NCI-H748 (cell line): ENCODE data around the gene EFCAB9.
"Not testable (repeated sequence)": the region's sequence is repeated elsewhere in the genome, so short reads cannot be mapped to it uniquely, and the experiment has no call there.

Source experiments
- DNase-seq: peaks from one replicate; lab custom pipeline; 2025; ENCODE audit not compliant: unreplicated experiment; lab: John Stamatoyannopoulos, UW

EFCAB9 gene

GRCh38 chr5:172188033-172188892 lies 5.7 kb upstream of the EFCAB9 start, which contains the start of gene STK10:
STK10 (minus strand) TSS chr5:172188224; CDS start chr5:172188042, 182 bp downstream.
- peak; percentile 93 for DNase-seq

- peak; percentile 12 for DNase-seq
Measured at GRCh38 chr5:172188893-172189692, 4.9 kb upstream of the EFCAB9 start.

GRCh38 chr5:172189693-172190296 lies 4.2 kb upstream of the EFCAB9 start:
- DNase-seq: no peak

GRCh38 chr5:172194985-172195774 lies 1.2 kb downstream of the EFCAB9 start:
- no peak for DNase-seq

DNA sequence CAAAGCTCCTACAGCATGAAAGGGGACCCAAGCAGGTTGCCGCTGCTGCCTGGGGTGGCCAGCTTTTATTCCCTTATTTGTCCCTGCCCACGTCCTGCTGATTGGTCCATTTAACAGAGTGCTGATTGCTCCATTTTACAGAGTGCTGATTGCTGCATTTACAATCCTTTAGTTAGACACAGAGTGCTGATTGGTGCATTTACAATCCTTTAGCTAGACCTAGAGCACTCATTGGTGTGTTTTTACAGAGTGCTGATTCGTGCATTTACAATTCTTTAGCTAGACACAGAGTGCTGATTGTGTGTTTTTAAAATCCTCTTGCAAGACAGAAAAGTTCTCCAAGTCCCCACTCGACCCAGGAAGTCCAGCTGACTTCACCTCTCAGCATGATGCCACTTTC lies 3.8 kb downstream of the EFCAB9 start:
- not testable (repeated sequence) for DNase-seq

GRCh38 chr5:172199446-172199845 lies 5.5 kb downstream of the EFCAB9 start:
- no peak for DNase-seq

- DNase-seq: no peak
Measured at GRCh38 chr5:172200476-172200875, 6.5 kb downstream of the EFCAB9 start.

- not testable (repeated sequence) for DNase-seq
Measured at GRCh38 chr5:172205984-172206383, 12.0 kb downstream of the EFCAB9 start.

GRCh38 chr5:172207511-172207910 lies 13.5 kb downstream of the EFCAB9 start:
- DNase-seq: no peak

- no peak for DNase-seq
Measured at GRCh38 chr5:172209714-172210113, 15.7 kb downstream of the EFCAB9 start.

- no peak for DNase-seq
Measured at GRCh38 chr5:172211676-172212075, 17.7 kb downstream of the EFCAB9 start.

DNA sequence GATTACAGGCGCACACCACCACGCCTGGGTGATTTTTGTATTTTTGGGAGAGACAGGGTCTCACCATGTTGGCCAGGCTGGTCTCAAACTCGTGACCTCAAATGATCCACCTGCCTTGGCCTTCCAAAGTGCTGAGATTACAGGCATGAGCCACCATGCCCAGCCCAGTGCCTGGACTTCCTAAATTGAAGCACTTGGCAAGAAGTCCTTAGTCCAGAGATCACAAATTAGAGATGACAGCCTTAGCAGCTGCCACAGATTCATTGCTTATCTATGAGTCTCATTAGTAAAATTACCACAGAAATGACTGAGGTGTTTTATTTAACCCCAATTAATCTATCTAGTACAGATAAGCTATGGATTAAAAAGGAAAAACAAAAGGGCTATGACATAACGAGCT lies 19.2 kb downstream of the EFCAB9 start:
- DNase-seq: no peak

- no peak for DNase-seq
Measured at GRCh38 chr5:172216345-172216744, 22.4 kb downstream of the EFCAB9 start.

- DNase-seq: no peak
Measured at GRCh38 chr5:172219296-172219695, 25.3 kb downstream of the EFCAB9 start.

GRCh38 chr5:172223901-172224873 lies 30.2 kb downstream of the EFCAB9 start:
- DNase-seq: no peak

- DNase-seq: no peak
Measured at GRCh38 chr5:172224996-172225395, 31.0 kb downstream of the EFCAB9 start.

GRCh38 chr5:172229904-172230303 lies 35.9 kb downstream of the EFCAB9 start:
- no peak for DNase-seq

DNA sequence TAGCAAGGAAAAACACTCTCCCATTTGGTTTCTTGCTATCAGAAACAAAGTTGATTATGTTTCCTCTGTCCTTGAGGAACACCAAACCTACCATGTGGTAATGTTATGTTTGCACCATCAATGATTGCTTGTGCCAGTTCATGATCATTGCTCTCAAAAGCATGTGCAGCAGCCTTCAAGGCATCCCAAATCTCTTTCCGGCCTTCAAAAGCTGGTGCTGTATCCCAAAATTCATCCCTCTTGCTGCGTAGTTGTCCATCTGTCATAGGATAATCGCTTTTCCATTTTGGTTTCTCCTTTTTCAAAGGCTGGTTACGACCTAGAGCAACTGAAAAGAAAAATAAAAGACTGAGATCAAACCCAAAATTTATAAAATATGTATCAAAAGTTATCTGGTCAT lies 40.1 kb downstream of the EFCAB9 start:
- DNase-seq: no peak

GRCh38 chr5:172235132-172235780 lies 41.3 kb downstream of the EFCAB9 start:
- no peak for DNase-seq
